ENCODE results near the gene PPFIA1.

DNA sequence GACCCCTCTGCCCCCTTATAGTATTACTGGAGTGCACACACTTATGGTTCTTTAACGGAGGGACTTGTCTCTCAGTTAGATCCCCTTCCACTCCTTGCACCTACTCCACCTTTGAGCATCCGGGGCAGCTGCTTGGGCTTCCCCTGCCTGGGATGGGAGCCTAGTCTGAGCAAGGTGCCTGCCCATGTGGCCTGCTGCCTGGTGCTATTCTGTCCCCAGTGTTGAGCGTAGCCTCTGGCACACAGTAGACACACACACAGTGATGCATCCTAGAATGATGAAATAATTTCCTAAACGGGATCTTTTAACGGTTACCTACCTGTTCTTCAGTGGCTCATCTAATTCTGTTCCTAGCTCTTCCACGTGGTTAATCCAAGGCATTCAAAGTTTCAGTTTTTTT is 22.4 kb downstream of the PPFIA1 start:
- TF ChIP-seq HOXB5 (CRISPR knock-in tag; IDR thresholded peaks at IDR 0.05) (no peak), SMC3 (IDR thresholded peaks at IDR 0.05) (no peak), CEBPB (IDR thresholded peaks at IDR 0.05) (no peak), MAZ (IDR thresholded peaks at IDR 0.05; ENCODE audit: borderline replicate concordance, low read depth, low read length) (no peak), RAD21 (conservative IDR thresholded peaks at IDR 0.05 in 1 of 2, IDR thresholded peaks at IDR 0.05 in 1 of 2) (no peak), ZSCAN20 (CRISPR knock-in tag; IDR thresholded peaks at IDR 0.05) (no peak)
- TF ChIP-seq, protein P1, sequence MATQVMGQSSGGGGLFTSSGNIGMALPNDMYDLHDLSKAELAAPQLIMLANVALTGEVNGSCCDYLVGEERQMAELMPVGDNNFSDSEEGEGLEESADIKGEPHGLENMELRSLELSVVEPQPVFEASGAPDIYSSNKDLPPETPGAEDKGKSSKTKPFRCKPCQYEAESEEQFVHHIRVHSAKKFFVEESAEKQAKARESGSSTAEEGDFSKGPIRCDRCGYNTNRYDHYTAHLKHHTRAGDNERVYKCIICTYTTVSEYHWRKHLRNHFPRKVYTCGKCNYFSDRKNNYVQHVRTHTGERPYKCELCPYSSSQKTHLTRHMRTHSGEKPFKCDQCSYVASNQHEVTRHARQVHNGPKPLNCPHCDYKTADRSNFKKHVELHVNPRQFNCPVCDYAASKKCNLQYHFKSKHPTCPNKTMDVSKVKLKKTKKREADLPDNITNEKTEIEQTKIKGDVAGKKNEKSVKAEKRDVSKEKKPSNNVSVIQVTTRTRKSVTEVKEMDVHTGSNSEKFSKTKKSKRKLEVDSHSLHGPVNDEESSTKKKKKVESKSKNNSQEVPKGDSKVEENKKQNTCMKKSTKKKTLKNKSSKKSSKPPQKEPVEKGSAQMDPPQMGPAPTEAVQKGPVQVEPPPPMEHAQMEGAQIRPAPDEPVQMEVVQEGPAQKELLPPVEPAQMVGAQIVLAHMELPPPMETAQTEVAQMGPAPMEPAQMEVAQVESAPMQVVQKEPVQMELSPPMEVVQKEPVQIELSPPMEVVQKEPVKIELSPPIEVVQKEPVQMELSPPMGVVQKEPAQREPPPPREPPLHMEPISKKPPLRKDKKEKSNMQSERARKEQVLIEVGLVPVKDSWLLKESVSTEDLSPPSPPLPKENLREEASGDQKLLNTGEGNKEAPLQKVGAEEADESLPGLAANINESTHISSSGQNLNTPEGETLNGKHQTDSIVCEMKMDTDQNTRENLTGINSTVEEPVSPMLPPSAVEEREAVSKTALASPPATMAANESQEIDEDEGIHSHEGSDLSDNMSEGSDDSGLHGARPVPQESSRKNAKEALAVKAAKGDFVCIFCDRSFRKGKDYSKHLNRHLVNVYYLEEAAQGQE (IDR thresholded peaks at IDR 0.05), result no peak
- TF ChIP-seq, protein P2, sequence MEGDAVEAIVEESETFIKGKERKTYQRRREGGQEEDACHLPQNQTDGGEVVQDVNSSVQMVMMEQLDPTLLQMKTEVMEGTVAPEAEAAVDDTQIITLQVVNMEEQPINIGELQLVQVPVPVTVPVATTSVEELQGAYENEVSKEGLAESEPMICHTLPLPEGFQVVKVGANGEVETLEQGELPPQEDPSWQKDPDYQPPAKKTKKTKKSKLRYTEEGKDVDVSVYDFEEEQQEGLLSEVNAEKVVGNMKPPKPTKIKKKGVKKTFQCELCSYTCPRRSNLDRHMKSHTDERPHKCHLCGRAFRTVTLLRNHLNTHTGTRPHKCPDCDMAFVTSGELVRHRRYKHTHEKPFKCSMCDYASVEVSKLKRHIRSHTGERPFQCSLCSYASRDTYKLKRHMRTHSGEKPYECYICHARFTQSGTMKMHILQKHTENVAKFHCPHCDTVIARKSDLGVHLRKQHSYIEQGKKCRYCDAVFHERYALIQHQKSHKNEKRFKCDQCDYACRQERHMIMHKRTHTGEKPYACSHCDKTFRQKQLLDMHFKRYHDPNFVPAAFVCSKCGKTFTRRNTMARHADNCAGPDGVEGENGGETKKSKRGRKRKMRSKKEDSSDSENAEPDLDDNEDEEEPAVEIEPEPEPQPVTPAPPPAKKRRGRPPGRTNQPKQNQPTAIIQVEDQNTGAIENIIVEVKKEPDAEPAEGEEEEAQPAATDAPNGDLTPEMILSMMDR (IDR thresholded peaks at IDR 0.05), result no peak
- TF ChIP-seq, protein P3, sequence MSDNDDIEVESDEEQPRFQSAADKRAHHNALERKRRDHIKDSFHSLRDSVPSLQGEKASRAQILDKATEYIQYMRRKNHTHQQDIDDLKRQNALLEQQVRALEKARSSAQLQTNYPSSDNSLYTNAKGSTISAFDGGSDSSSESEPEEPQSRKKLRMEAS (IDR thresholded peaks at IDR 0.05), result no peak
